ENCODE measurements around the gene LST1. TPM values are rescaled to one million over a fixed set of nuclear protein-coding genes. Genes with fewer than 3 reads are reported as not detected.
"Not testable (repeated sequence)": the region's sequence is repeated elsewhere in the genome, so short reads cannot be mapped to it uniquely, and the experiment has no call there.

LST1 gene
- total RNA-seq, 1 experiment from 2014 or later: not detected

- peak; percentile 77 for DNase-seq (ENCODE audit: low read depth)
These were observed 5.2 kb upstream of the LST1 start for GRCh38 chr6:31580807-31581433.

- DNase-seq (ENCODE audit: low read depth): no peak
These were observed 4.4 kb upstream of the LST1 start for GRCh38 chr6:31581434-31582229.

GRCh38 chr6:31582230-31582643, 3.8 kb upstream of the LST1 start, which contains the start of gene LTB:
Gene LTB (minus strand): TSS chr6:31582424. CDS start chr6:31582417, 7 bp downstream.
- DNase-seq (ENCODE audit: low read depth): no peak

- DNase-seq (ENCODE audit: low read depth): peak; percentile 35
These were observed 586 bp upstream of the LST1 start for GRCh38 chr6:31585491-31585890.

- DNase-seq (ENCODE audit: low read depth): no peak
These were observed 663 bp downstream of the LST1 start for GRCh38 chr6:31586599-31587281.

- DNase-seq (ENCODE audit: low read depth): no peak
These were observed 2.0 kb downstream of the LST1 start for GRCh38 chr6:31587791-31588777.

- peak; percentile 34 for DNase-seq (ENCODE audit: low read depth)
These were observed 3.0 kb downstream of the LST1 start for GRCh38 chr6:31588871-31589650.

GRCh38 chr6:31590691-31591090, 4.6 kb downstream of the LST1 start:
- not testable (repeated sequence) for DNase-seq (ENCODE audit: low read depth)

- DNase-seq (ENCODE audit: low read depth): no peak
These were observed 6.3 kb downstream of the LST1 start for GRCh38 chr6:31592396-31592771.

- peak; percentile 59 for DNase-seq (ENCODE audit: low read depth)
These were observed 10.9 kb downstream of the LST1 start for GRCh38 chr6:31597006-31597405.

GRCh38 chr6:31607317-31607716, 21.2 kb downstream of the LST1 start:
- DNase-seq (ENCODE audit: low read depth): no peak

- no peak for DNase-seq (ENCODE audit: low read depth)
These were observed 23.7 kb downstream of the LST1 start for GRCh38 chr6:31609519-31610406.

GRCh38 chr6:31610968-31611367, 24.9 kb downstream of the LST1 start:
- DNase-seq (ENCODE audit: low read depth): no peak

- DNase-seq (ENCODE audit: low read depth): no peak
These were observed 28.1 kb downstream of the LST1 start for GRCh38 chr6:31614075-31614619.

GRCh38 chr6:31614684-31615578, 28.9 kb downstream of the LST1 start, which contains the start of gene AIF1:
Gene AIF1 (plus strand): TSS chr6:31615234. CDS start chr6:31615330, 96 bp downstream.
- no peak for DNase-seq (ENCODE audit: low read depth)

GRCh38 chr6:31615748-31616147, 29.7 kb downstream of the LST1 start:
- DNase-seq (ENCODE audit: low read depth): no peak

- no peak for DNase-seq (ENCODE audit: low read depth)
These were observed 30.9 kb downstream of the LST1 start for GRCh38 chr6:31617010-31617409.

Data from M059J (cell line).